GM19240 (cell line): ENCODE results near the gene ARHGDIG.
"Not testable (repeated sequence)": the region's sequence is repeated elsewhere in the genome, so short reads cannot be mapped to it uniquely, and the experiment has no call there.

Experiments used
- DNase-seq: peaks from one replicate; pipeline ENCODE4 v3.0.0; 2011; ENCODE audit warnings: low spot score; ENCODE audit not compliant: insufficient read length

Gene ARHGDIG

GRCh38 chr16:325375-326145 lies 45.2 kb downstream of the ARHGDIG start:
- no peak for DNase-seq

GRCh38 chr16:330741-331140 lies 50.4 kb downstream of the ARHGDIG start:
- DNase-seq = no peak

GRCh38 chr16:331181-331814 lies 50.9 kb downstream of the ARHGDIG start:
- DNase-seq = not testable (repeated sequence)
